Measurements from ENCODE around the gene GMDS.

GMDS gene

DNA sequence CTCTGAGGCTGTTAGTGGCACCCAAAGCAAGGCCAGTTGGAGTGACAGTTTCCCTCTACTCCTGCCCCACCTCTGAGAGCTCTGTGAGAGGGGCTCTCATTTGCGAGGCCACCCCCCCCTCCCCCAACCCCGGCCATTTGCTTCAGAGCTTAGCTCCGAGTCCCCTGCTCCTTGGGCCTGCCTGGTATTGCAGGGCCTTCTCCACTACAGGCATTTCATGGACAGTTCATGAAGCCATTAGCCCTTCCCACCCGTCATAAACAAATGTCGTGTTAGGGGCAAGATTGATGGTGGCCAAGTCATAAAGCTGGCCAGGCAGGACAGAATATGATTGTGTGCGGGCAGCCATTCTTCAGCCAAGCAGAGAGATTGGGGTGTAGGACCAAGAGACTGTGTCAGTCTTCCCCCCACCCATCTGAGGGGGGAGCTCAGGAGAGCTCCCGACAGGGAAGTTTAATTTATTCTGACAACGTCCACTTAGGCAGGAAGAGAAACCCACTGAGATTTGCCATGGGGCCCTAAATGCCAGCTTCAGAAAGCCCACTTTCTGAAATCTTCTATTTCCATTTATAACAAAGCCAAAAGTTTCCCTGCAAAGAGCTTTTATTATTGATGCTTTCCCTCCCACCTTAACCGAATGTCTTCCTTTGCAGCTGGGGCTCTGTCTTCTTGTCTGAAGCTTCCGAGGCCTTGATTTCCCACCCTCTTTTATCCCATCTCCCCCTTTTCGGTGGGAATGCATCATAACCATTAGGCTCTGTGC lies 628.5 kb downstream of the GMDS start:
- ATAC-seq: no peak
- TF ChIP-seq OSR1 (CRISPR knock-in tag; IDR thresholded peaks at IDR 0.05): no peak
- TF ChIP-seq SNAI2 (CRISPR knock-in tag; IDR thresholded peaks at IDR 0.05): no peak
- TF ChIP-seq ZNF70 (CRISPR knock-in tag; IDR thresholded peaks at IDR 0.05): no peak
- TF ChIP-seq ZFP30 (CRISPR knock-in tag; IDR thresholded peaks at IDR 0.05): no peak
- no peak for TF ChIP-seq ZC3H10 (CRISPR knock-in tag; IDR thresholded peaks at IDR 0.05)
- no peak for TF ChIP-seq BACH2 (CRISPR knock-in tag; IDR thresholded peaks at IDR 0.05; ENCODE audit: borderline replicate concordance)

DNA sequence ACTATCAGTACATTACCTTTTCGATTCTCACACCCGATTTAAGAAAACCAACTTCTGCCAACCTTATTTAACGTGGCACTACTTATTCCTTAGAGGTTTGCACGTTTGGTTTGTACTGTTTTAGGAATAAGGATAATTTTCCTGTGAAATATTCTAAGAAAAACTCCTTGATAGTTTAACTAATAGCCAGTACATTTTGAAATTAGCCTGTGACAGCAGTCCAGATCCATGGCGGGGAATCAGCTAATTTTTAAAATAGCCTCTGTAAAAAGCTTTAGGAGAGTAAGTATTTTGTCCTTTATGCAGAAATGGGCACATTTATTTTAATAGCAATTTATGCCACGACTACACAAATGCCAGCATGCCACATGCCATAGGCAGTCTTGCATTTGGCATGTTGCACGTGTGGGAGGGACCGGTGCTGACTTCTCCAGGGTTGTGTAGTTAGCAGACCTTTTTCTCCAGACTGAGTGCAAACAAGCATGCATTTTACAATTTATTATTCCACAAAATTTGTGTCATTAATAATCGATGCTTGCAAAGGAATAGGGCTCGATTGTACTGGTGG lies 629.5 kb downstream of the GMDS start:
- no peak for TF ChIP-seq ARNTL (CRISPR knock-in tag; IDR thresholded peaks at IDR 0.05; ENCODE audit: borderline replicate concordance, low read depth)
- no peak for TF ChIP-seq ZFP30 (CRISPR knock-in tag; IDR thresholded peaks at IDR 0.05)
- no peak for TF ChIP-seq PPARA (CRISPR knock-in tag; IDR thresholded peaks at IDR 0.05; ENCODE audit: borderline replicate concordance)
- TF ChIP-seq, protein P1, sequence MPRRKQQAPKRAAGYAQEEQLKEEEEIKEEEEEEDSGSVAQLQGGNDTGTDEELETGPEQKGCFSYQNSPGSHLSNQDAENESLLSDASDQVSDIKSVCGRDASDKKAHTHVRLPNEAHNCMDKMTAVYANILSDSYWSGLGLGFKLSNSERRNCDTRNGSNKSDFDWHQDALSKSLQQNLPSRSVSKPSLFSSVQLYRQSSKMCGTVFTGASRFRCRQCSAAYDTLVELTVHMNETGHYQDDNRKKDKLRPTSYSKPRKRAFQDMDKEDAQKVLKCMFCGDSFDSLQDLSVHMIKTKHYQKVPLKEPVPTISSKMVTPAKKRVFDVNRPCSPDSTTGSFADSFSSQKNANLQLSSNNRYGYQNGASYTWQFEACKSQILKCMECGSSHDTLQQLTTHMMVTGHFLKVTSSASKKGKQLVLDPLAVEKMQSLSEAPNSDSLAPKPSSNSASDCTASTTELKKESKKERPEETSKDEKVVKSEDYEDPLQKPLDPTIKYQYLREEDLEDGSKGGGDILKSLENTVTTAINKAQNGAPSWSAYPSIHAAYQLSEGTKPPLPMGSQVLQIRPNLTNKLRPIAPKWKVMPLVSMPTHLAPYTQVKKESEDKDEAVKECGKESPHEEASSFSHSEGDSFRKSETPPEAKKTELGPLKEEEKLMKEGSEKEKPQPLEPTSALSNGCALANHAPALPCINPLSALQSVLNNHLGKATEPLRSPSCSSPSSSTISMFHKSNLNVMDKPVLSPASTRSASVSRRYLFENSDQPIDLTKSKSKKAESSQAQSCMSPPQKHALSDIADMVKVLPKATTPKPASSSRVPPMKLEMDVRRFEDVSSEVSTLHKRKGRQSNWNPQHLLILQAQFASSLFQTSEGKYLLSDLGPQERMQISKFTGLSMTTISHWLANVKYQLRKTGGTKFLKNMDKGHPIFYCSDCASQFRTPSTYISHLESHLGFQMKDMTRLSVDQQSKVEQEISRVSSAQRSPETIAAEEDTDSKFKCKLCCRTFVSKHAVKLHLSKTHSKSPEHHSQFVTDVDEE (CRISPR knock-in tag; IDR thresholded peaks at IDR 0.05): no peak
- no peak for TF ChIP-seq OSR1 (CRISPR knock-in tag; IDR thresholded peaks at IDR 0.05)
- no peak for TF ChIP-seq ZNF70 (CRISPR knock-in tag; IDR thresholded peaks at IDR 0.05)
- TF ChIP-seq TOX (CRISPR knock-in tag; IDR thresholded peaks at IDR 0.05; ENCODE audit: borderline replicate concordance): no peak
- no peak for ATAC-seq

DNA sequence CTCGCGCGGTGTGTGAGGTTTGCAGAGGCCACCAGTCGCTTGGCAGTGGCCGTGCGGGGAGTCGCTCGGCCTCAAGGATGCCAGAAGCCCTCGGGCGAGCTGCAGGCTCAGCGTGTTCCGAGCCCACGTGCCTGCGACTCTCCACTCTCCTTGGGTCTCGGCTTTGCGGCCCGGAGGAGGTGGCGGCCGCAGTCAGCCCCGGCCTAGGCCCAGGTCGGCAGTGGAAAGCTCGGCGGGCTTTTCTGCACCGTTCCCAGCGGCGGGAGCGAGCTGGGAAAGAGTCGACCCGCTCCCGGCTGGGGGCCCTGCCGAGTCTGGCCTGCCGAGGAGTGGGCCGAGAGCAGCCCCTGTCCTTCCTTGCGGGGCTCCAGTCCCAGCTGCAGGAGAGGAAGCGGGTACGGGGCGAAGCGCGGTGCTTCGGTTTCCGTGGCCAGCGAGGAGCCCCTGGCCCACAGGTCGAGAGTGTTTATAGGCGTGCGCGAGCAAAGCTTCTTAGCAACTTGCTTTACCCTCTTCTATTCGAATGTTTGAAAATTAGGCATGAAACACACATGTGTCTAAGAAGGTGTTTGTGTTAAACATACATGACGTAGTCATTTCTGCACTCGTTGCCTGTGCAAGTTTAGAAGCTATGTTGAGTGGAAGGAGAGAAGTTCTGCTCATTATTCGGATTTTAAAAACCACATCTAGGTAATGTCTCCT lies 630.1 kb downstream of the GMDS start:
- ATAC-seq: no peak
- TF ChIP-seq, protein P2, sequence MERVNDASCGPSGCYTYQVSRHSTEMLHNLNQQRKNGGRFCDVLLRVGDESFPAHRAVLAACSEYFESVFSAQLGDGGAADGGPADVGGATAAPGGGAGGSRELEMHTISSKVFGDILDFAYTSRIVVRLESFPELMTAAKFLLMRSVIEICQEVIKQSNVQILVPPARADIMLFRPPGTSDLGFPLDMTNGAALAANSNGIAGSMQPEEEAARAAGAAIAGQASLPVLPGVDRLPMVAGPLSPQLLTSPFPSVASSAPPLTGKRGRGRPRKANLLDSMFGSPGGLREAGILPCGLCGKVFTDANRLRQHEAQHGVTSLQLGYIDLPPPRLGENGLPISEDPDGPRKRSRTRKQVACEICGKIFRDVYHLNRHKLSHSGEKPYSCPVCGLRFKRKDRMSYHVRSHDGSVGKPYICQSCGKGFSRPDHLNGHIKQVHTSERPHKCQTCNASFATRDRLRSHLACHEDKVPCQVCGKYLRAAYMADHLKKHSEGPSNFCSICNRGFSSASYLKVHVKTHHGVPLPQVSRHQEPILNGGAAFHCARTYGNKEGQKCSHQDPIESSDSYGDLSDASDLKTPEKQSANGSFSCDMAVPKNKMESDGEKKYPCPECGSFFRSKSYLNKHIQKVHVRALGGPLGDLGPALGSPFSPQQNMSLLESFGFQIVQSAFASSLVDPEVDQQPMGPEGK (CRISPR knock-in tag; IDR thresholded peaks at IDR 0.05; ENCODE audit: borderline replicate concordance): no peak

DNA sequence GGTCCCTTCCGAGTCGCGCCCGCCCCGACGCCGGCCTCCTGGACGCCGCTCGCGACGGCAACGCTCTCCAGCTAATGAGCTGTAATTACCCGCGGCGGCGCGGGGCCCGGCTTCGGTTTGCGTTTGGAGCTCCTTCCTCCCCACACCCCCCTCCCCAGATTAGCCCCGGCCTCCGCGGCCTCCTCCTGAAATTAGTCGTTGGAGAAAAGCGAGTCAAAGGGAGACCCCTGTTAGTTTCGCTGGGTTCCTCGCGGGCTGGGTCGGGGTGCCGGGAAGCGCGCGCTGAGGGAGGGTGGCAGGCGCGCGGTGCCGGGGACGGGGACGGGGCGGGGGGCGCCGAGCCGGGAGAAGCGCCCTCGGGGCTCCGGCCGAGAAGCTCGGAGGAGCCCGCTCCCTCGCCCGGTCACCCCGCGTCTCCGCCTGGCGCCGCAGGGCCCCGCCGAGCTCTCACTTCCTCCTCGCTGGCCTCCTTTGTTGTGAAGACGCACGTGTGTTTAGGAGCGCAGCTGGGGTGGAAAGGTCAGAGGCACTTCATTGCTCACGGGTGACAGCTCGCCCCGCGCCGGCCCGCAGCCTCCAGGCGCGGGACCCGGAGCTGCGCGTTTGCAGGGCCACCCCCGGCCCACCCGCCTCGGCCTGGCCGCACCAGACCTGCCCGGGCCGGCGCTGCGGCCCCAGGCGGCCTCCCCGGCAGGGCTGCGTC lies 630.8 kb downstream of the GMDS start:
- TF ChIP-seq OSR1 (CRISPR knock-in tag; IDR thresholded peaks at IDR 0.05) (no peak), RARB (CRISPR knock-in tag; IDR thresholded peaks at IDR 0.05) (no peak), BACH2 (CRISPR knock-in tag; IDR thresholded peaks at IDR 0.05; ENCODE audit: borderline replicate concordance) (no peak), ESRRG (CRISPR knock-in tag; IDR thresholded peaks at IDR 0.05) (no peak), ARNTL (CRISPR knock-in tag; IDR thresholded peaks at IDR 0.05; ENCODE audit: borderline replicate concordance, low read depth) (no peak)
- TF ChIP-seq, protein P3, sequence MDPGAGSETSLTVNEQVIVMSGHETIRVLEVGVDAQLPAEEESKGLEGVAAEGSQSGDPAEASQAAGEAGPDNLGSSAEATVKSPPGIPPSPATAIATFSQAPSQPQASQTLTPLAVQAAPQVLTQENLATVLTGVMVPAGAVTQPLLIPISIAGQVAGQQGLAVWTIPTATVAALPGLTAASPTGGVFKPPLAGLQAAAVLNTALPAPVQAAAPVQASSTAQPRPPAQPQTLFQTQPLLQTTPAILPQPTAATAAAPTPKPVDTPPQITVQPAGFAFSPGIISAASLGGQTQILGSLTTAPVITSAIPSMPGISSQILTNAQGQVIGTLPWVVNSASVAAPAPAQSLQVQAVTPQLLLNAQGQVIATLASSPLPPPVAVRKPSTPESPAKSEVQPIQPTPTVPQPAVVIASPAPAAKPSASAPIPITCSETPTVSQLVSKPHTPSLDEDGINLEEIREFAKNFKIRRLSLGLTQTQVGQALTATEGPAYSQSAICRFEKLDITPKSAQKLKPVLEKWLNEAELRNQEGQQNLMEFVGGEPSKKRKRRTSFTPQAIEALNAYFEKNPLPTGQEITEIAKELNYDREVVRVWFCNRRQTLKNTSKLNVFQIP (CRISPR knock-in tag; IDR thresholded peaks at IDR 0.05; ENCODE audit: borderline replicate concordance, low read depth): no peak
- ATAC-seq: no peak

DNA sequence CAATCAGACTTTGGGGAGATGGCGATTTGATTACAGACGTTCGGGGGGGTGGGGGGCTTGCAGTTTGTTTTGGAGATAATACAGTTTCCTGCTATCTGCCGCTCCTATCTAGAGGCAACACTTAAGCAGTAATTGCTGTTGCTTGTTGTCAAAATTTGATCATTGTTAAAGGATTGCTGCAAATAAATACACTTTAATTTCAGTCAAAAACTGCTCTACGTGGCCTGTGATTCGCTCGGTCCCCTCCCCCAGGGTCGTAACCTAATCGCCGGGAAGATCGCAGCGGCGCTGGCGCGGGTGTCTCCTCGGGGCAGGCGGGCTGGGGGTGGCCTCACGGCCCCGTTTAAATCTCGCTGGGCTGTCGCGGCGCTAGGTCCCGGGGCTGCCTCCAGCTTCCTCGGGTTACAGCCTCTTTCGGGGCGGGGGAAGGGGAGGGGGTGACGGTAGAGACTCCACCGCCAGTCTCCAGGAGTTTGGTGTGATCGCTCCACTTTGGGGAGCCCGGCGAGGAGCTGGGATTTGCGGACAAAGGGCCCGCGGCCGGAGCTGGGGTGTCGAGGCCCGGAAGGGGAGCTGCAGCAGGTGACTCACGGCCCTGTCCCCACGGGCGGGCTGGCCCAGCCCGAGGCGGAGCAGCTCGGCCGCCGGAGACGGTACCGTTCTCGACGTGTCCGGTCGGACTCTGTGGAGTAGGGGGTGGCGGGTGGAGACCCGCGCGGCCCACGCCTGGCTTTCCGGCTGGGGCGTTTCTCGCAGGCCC lies 631.5 kb downstream of the GMDS start:
- peak; percentile 59 for ATAC-seq
- no peak for TF ChIP-seq RARB (CRISPR knock-in tag; IDR thresholded peaks at IDR 0.05)
- TF ChIP-seq, protein P3 (CRISPR knock-in tag; IDR thresholded peaks at IDR 0.05; ENCODE audit: borderline replicate concordance, low read depth): no peak
- no peak for TF ChIP-seq ESRRG (CRISPR knock-in tag; IDR thresholded peaks at IDR 0.05)
- TF ChIP-seq PPARA (CRISPR knock-in tag; IDR thresholded peaks at IDR 0.05; ENCODE audit: borderline replicate concordance): no peak
- no peak for TF ChIP-seq TOX (CRISPR knock-in tag; IDR thresholded peaks at IDR 0.05; ENCODE audit: borderline replicate concordance)
- TF ChIP-seq ZFP3 (CRISPR knock-in tag; IDR thresholded peaks at IDR 0.05): no peak
- TF ChIP-seq SNAI2 (CRISPR knock-in tag; IDR thresholded peaks at IDR 0.05): no peak
- no peak for TF ChIP-seq ZC3H10 (CRISPR knock-in tag; IDR thresholded peaks at IDR 0.05)
- TF ChIP-seq CSDC2 (CRISPR knock-in tag; IDR thresholded peaks at IDR 0.05): no peak
- TF ChIP-seq, protein P4, sequence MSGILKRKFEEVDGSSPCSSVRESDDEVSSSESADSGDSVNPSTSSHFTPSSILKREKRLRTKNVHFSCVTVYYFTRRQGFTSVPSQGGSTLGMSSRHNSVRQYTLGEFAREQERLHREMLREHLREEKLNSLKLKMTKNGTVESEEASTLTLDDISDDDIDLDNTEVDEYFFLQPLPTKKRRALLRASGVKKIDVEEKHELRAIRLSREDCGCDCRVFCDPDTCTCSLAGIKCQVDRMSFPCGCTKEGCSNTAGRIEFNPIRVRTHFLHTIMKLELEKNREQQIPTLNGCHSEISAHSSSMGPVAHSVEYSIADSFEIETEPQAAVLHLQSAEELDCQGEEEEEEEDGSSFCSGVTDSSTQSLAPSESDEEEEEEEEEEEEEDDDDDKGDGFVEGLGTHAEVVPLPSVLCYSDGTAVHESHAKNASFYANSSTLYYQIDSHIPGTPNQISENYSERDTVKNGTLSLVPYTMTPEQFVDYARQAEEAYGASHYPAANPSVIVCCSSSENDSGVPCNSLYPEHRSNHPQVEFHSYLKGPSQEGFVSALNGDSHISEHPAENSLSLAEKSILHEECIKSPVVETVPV (CRISPR knock-in tag; IDR thresholded peaks at IDR 0.05): no peak

Data from SK-N-SH treated with all-trans-retinoic acid at 6 μM for 48 hours (cell line).